Hematopoietic multipotent progenitor cell treated with erythropoietin and hydrocortisone succinate and interleukin-3 and kit ligand, for 17 days (in vitro differentiated cells): ENCODE measurements around the gene MUSTN1.

Experiments
- DNase-seq: peaks from one replicate; pipeline ENCODE4 v3.0.0-alpha.2; 2015; ENCODE audit warnings: low spot score

Gene MUSTN1

DNA sequence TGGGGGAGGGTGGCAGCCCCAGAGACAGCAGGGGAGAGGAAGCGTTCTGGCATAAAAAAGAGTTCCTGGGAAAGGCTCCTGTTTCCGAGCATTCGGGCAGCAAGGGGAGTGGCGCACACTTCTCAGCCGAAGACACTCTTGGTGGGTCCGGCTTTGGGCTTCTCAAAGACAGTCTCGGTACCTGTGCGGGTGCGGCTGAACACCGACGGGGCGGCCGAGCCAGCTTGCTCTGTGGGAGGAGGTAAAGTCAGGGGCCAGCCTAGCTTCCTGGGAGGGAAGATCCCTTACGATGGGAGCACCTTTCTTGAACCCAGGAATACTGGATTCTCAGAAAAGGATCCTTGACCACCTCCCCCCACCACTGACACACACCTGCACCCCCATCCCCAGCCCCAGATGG, 1.6 kb downstream of the MUSTN1 start:
- no peak for DNase-seq

GRCh38 chr3:52831500-52832301, 3.1 kb downstream of the MUSTN1 start:
- DNase-seq, result no peak

- DNase-seq, result no peak
Observed at GRCh38 chr3:52830535-52831258, 4.1 kb downstream of the MUSTN1 start, which contains the start of gene ITIH4. TSS of gene ITIH4 (minus strand) at chr3:52830672. CDS start at chr3:52830642, 30 bp downstream.

- no peak for DNase-seq
Observed at GRCh38 chr3:52829906-52830463, 4.8 kb downstream of the MUSTN1 start.

DNA sequence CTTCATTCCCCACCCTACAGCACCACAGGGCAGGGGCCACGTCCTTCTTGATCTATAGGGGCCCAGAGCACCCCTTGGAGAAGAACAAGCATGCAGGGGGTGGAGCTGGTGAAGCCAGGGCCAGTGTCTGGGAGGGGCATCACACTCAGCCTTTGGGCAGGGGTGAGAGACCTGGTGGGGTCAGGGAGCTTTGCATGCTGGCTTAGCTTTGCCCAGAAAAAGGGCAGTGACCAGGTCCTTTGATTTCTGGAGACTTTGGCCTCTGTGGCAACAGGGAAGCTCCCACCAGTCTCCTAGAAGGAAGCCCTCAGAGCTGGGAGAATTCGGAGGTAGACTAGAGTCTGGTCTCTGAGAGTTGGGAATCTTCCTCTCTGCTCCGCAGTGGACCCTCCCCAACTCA, 5.3 kb downstream of the MUSTN1 start:
- no peak for DNase-seq

GRCh38 chr3:52827866-52828376, 6.9 kb downstream of the MUSTN1 start:
- no peak for DNase-seq

DNA sequence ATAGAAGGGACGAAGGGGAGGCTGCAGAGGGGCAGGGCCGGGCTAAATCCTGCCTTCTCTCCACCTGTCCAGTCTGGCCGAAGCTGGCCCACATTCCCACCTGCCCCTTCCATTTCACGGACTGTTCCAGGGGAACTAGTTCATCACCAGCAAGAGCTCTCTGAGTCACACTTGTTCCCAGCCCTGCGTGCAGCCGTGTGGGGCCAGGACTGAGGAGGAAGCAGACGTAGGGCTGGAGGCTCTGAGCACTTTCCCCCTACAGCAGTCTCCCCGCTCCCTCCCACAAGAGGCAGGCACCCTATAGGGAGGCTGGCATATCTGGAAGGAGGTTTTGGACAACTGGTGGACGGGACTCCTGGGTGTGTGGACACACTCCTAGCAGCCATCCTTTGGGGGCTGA, 7.4 kb downstream of the MUSTN1 start:
- no peak for DNase-seq

DNA sequence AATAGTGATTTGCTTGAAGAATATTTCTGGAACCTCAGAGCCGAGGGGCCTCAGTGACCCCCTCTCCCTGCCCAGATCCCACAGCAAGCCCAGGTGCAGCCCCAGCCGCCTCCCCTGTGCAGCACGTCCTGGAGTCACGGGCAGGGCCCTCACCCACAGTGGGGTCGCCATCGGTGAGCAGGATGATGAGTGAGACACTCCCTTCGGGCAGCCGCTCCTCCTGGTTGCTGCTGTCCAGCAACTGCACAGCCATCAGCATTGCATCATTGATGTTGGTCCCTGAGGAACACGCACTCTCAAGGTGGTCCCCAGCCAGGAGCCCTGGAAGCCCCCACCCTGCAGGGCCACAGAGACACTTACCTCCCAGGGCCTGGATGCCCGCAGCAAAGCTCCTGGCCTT, 10.8 kb downstream of the MUSTN1 start:
- DNase-seq, result no peak

DNA sequence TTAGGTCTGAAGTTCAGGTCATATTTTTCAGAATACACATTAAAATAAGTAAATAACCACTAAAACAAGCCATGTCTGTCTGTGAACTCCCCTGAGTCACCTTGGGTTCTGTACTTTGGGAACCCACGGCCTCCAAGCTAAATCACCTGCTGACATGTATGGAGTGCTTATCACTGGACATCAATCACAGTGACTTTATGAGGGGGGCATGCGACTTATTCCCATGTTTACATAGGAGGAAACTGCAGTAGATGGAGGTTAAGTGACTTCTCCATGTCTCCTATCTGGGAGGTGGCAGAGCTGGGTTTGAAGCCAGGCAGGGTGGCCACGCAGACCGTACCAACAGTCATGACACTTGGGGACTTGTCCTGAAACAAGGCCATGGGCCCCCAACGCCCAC, 12.5 kb downstream of the MUSTN1 start:
- DNase-seq, result no peak

DNA sequence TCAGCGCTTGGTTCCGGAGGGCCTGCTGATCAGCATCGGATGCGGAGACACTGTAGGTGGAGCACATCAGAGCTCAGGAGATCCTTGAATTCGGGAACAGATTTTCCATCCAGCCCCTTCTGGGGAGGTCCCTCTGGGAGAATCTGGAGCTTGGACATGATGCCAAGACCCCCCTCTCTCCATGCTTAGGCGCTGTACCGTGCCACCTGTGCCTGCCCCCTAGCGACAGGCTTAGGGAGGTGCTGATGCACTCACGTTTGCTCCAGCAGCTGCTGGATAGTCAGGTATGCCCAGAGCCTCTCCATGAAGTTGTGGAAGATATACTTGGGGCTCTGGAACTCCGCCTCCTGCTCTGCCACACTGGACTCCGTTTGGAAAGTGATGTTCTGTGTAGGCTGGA, 14.1 kb downstream of the MUSTN1 start:
- peak; percentile 10 for DNase-seq

GRCh38 chr3:52819936-52820335, 14.9 kb downstream of the MUSTN1 start:
- no peak for DNase-seq

DNA sequence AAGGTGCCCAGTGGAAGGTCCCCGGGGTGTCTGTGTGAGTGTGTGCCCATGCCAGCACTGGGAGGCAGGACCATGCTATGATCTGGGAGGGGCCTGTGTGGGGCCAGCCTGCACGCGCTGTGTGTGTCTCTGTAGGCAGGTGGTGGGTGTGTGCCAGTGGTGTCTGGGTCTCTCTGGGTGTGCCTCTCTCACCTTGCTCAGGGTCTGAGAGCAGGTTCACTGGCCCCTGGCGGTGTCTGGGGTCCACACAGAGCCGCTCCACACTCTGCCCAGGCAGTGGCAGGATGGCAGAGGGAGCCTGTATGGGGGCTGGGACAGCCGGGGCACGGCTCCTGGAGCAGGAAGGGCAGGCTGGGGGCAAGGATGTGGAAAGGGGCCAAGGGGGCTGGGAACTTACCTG, 17.0 kb downstream of the MUSTN1 start:
- DNase-seq, result no peak

GRCh38 chr3:52817221-52817620, 17.6 kb downstream of the MUSTN1 start:
- no peak for DNase-seq

- no peak for DNase-seq
Observed at GRCh38 chr3:52816654-52817053, 18.2 kb downstream of the MUSTN1 start.

DNA sequence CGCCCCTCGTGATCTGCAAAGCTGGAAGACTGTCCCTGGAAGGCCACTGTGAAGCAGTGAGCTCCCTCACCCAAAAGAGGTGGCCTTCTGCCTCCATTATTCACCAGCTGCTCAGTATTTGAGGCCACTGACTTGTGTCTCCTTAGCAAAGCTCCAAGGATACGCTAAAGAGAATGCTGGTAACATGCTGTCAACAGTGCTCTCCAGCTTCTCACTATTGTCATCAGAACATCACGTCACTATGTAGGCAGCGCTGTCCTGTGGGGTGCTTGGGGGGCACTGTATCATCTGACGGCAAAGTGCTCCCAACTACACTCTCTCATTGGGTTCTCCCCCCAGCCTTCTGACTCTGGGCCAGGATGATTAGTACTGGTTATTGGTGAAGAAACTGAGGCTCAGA, 18.6 kb downstream of the MUSTN1 start:
- no peak for DNase-seq

DNA sequence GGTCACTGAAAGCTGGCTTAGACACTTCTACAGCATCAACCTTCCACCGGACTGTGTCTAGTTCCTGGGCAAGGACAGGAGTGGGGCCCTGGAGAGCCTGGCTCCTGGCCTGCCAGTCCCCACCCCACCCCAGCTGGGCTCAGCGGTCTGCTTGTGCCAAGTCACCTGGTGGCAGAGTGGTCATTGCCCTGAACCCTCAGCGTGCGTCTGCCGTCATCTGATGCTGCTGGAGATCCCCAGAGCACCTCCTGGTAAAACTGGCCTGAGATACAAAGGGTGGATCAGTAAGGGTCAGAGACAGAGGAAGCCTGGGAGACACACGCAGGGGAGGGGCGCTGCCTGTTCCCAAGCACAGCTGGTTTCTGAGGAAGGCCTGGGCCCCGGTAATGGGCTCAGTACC, 21.0 kb downstream of the MUSTN1 start:
- DNase-seq, result no peak

DNA sequence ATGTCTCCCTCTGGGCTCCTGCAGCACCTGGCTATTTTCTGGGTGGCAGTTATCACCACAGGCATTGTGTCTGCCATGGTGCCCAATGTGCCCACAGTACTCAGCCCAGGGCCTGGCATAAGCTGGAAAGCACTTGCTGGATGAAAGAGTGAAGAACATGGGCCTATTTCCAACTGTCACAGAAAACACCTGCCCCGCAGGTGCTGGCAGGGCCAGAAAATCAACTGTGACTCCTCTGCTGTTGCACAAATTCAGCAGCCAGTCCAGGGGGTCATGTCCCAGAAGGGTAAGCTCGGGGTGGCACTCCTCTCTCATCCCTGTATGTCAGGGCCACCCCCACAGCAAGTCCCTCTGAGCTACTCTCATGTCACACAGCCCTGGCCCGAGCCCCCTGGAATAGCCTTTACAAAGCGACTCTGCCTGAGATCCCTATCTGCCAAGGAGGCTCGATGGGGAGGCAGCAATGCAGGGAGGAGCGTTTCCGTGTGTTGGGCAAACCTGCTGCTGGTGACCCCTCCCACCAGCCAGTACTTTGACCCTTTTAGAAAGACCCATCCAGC, 23.3 kb downstream of the MUSTN1 start:
- no peak for DNase-seq

GRCh38 chr3:52810923-52811322, 23.9 kb downstream of the MUSTN1 start:
- DNase-seq, result no peak

DNA sequence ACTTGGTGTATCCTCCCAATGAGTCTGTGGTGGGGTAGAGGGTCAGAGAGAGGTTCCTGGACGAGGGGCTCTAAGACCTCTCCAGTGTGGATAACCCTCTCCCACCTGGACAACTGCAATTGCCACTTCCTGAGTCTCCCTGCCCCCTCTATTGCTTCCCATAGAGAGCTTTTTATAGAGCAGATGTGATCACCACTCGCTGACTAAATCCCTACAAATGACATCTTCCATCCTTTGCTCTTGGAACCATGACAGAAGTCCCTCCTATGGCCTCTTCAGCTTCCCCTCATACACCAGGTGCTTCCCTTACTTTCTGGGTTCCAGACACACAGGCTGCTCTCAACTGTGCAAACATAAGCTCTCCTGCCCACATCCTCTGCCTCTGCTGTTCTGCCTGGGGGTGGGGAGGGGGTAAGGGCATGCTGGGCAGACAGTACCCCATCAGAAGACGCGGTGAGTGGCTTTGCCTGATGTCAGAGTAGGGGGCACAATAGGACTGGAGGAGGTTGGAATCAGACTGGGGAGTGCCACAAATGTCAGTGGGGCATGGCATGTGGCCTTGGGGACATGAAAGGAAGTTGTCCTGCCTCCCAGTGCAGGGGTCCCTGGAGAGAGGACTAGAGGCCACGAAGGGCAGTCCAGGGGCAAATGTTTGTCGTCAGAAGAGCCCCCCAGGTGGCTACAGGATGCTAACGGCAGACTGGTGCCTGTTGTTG, 25.0 kb downstream of the MUSTN1 start:
- DNase-seq, result no peak

DNA sequence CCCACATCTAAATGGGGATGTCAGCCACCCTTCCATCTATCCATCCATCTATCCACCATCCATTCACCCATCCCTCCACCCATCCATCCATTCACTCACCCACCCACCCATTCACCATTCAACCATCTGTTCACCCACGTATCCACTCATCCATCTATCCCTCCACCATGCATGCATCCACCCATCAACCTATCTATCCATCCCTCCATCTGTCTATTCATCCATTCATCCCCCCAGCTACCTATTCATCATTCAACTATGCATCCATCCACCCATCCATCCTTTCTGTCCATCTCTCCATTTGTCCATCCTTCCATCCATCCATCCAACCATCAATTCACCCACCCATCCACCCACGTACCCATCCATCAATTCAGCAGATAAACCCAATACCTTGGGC, 25.7 kb downstream of the MUSTN1 start:
- no peak for DNase-seq

- no peak for DNase-seq
Observed at GRCh38 chr3:52805270-52806039, 29.4 kb downstream of the MUSTN1 start.
